ENCODE measurements around the gene SMIM27. TPM values are rescaled to one million over a fixed set of nuclear protein-coding genes. Genes with fewer than 3 reads are reported as not detected.

Gene SMIM27
- total RNA-seq, 2 experiments from 2014 or later = 18.5 to 19.5 TPM

Other genes starting within 250 kb of the SMIM27 start
- gene ACO1, start 167.7 kb upstream of the SMIM27 start, total RNA-seq = 10 to 100 TPM; 13.1 to 13.7 TPM
- gene RIGI, start 26.1 kb upstream of the SMIM27 start, total RNA-seq = 10 to 100 TPM; 10.6 to 11.7 TPM
- 10 to 100 TPM; 14.8 to 15.4 TPM for gene TOPORS, start 259 bp downstream of the SMIM27 start, total RNA-seq
- 10 to 100 TPM; 75.7 to 77.1 TPM for gene NDUFB6, start 20.8 kb downstream of the SMIM27 start, total RNA-seq
- under 1 TPM in 1 of 2 experiments, not detected in 1; 0.05 TPM for gene TAF1L, start 83.3 kb downstream of the SMIM27 start, total RNA-seq
- not detected for gene TMEM215, start 231.2 kb downstream of the SMIM27 start, total RNA-seq